Activated T-cell treated with anti-CD3 and anti-CD28 coated beads, Interleukin-2, amount 50 U/mL, for 4 hours (primary cell): ENCODE results near the gene KCNC4. TPM values are rescaled to one million over a fixed set of nuclear protein-coding genes. Genes with fewer than 3 reads are reported as not detected.

Experiments
- ATAC-seq, 2 donors: fragments of 200-7000 bp; cut with Tn5 transposase; one replicate each; pipeline ENCODE4 v1.10.0; 2021
- DNase-seq: peaks from one replicate; pipeline ENCODE4 v3.0.0-alpha.2; 2020
- H3K27me3 Mint-ChIP-seq: one replicate; pipeline ENCODE4 v1.8.0; 2021; ENCODE audit warnings: low read depth, mixed read lengths
- H3K36me3 Mint-ChIP-seq: one replicate; pipeline ENCODE4 v1.8.0; 2022; ENCODE audit warnings: mixed read lengths; ENCODE audit not compliant: insufficient read depth
- H3K4me1 Mint-ChIP-seq: one replicate; pipeline ENCODE4 v1.8.0; 2021; ENCODE audit warnings: low read depth, mixed read lengths
- H3K4me3 Mint-ChIP-seq: one replicate; pipeline ENCODE4 v1.8.0; 2021; ENCODE audit warnings: mild to moderate bottlenecking, moderate library complexity, mixed read lengths
- H3K9me3 Mint-ChIP-seq: one replicate; pipeline ENCODE4 v1.8.0; 2021; ENCODE audit warnings: mixed read lengths
- total RNA-seq, 3 donors: library from RNA; stranded (reverse); gene quantifications; one replicate each; pipeline ENCODE4 v1.2.1, GENCODE V29; 2021

KCNC4 gene
- total RNA-seq, 3 donors from 2014 or later = 6.4 to 8.1 (median 7.9) TPM

DNA sequence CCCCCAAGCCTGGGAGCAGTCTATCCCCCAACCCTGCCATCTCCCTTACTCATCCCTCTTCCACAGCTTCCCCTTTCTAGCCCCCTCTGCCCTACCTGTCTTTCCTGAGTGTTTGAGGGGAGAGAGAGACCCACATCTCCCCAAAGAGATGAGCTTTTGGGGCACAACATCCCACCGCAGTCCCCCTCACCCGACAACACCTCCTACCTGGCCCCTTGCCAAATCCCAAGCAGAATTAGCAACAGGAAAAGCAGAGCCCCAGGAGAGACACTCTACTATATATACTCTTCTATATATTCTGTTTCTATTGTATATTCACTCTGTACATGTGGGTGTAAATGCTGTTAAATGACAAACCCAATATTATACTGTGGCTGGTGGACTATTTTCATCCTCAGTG is 9.9 kb upstream of the KCNC4 start:
- Mint-ChIP-seq H3K36me3 (no peaks in the 10 kb centered on the region), H3K9me3 (no peaks in the 10 kb centered on the region), H3K27me3 (no peaks in the 10 kb centered on the region), H3K4me1 (peaks cover 9% of the 10 kb centered on the region), H3K4me3 (no peak overlapping the region)
- ATAC-seq (no peak), DNase-seq (no peak)

DNA sequence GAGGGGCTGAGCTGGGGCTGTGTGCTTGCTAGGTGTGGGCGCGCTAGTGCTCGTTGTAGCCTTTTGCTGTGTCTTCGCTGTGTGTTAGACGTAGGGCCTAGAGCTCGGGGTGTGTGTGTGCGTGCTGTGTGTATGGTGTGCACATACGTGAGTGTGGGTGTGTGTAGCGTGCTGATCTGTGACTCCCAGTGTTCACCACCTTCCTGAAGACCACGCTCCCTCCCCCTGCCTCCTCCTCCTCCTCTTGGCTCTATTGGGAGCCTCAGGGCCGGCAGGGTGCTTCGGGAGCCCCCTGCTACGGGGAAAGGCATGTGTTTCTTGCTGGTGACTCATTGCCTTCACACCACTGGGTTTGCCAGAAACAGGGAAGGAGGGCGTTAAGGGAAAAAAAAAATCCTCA is 9.4 kb upstream of the KCNC4 start:
- no peak for DNase-seq
- H3K9me3 Mint-ChIP-seq = no peaks in the 10 kb centered on the region
- H3K27me3 Mint-ChIP-seq = no peaks in the 10 kb centered on the region
- no peaks in the 10 kb centered on the region for H3K36me3 Mint-ChIP-seq
- peaks cover 9% of the 10 kb centered on the region for H3K4me1 Mint-ChIP-seq
- ATAC-seq = no peak
- no peak overlapping the region for H3K4me3 Mint-ChIP-seq

GRCh38 chr1:110201157-110201825 is 8.8 kb upstream of the KCNC4 start:
- no peaks in the 10 kb centered on the region for H3K36me3 Mint-ChIP-seq
- DNase-seq = no peak
- no peaks in the 10 kb centered on the region for H3K9me3 Mint-ChIP-seq
- H3K27me3 Mint-ChIP-seq = no peaks in the 10 kb centered on the region
- peaks cover 9% of the 10 kb centered on the region for H3K4me1 Mint-ChIP-seq
- H3K4me3 Mint-ChIP-seq = no peak overlapping the region
- no peak for ATAC-seq

- Mint-ChIP-seq H3K27me3 (no peaks in the 10 kb centered on the region), H3K36me3 (no peaks in the 10 kb centered on the region), H3K9me3 (no peaks in the 10 kb centered on the region), H3K4me1 (peaks cover 17% of the 10 kb centered on the region), H3K4me3 (no peak overlapping the region)
- peak; percentile 63 for DNase-seq
- peak; percentile 69 to 77 for ATAC-seq
Measured at GRCh38 chr1:110203021-110203661, 7.0 kb upstream of the KCNC4 start.

- Mint-ChIP-seq H3K36me3 (no peaks in the 10 kb centered on the region), H3K27me3 (no peaks in the 10 kb centered on the region), H3K9me3 (no peaks in the 10 kb centered on the region), H3K4me1 (peaks cover 31% of the 10 kb centered on the region), H3K4me3 (no peak overlapping the region)
- ATAC-seq (no peak), DNase-seq (no peak)
Measured at GRCh38 chr1:110205156-110205555, 5.0 kb upstream of the KCNC4 start.

GRCh38 chr1:110205591-110206155 is 4.4 kb upstream of the KCNC4 start:
- Mint-ChIP-seq H3K4me1 (peaks cover 31% of the 10 kb centered on the region), H3K4me3 (no peak overlapping the region), H3K36me3 (no peaks in the 10 kb centered on the region), H3K27me3 (no peaks in the 10 kb centered on the region), H3K9me3 (no peaks in the 10 kb centered on the region)
- no peak for ATAC-seq
- DNase-seq = no peak

DNA sequence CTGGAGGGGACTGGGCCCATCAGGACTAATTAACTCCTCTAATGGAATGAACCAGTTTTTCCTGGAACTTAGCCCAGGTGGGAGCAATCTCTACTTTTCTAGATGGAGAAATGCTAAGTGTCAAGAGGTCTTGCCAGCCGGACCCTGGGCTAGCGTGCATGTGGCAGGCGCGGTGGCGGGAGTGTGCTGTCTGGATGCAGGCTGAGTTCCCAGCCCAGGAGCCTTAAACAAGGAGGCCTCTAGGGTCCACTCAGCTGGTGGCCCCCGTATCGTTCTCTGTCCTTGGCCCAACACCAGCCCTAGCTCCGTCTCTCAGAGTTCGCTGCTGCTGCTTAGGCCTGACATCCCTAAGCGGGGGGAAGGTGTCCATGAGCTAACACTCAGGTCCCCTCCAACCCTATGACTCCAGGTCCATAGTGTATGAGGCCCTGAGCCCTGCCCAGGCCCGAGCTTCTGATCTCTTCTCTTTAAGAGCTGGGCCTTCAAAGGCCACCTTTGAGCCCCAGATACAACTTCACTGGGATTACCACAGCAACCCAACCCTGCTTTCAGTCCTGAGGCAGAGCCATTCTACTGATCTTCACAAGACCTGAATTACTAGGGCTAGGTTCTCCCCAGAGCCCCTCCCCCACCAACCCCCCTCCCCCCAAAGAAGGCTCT is 3.7 kb upstream of the KCNC4 start:
- no peaks in the 10 kb centered on the region for H3K27me3 Mint-ChIP-seq
- DNase-seq (no peak), ATAC-seq (no peak)
- no peaks in the 10 kb centered on the region for H3K9me3 Mint-ChIP-seq
- H3K36me3 Mint-ChIP-seq = no peaks in the 10 kb centered on the region
- H3K4me1 Mint-ChIP-seq = peaks cover 32% of the 10 kb centered on the region
- H3K4me3 Mint-ChIP-seq = no peak overlapping the region

DNA sequence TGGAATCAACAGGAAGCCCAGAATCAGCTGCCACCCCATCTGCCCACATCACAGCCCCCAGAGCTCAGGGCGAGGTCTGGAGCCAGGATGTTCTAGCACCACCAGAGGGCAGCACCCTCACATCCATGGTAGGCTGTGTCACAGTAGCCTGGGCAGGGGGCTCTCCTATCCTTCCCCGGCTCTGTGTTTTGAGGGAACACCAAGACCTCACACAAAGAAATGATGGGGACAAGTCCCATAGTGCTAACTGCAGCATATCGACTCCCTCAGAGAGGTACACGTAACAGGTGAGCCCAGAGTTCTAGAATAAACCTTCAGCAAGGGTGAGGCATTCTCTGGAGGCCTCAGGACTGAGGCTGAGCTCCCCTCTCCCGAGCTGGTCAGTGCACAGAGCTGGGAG is 2.3 kb upstream of the KCNC4 start:
- H3K4me3 Mint-ChIP-seq = no peak overlapping the region

GRCh38 chr1:110208916-110209645 is 1.0 kb upstream of the KCNC4 start:
- peak overlapping the region; percentile 81 for H3K4me3 Mint-ChIP-seq
- ATAC-seq = no peak
- no peaks in the 10 kb centered on the region for H3K36me3 Mint-ChIP-seq
- no peak for DNase-seq
- peaks cover 3% of the 10 kb centered on the region for H3K27me3 Mint-ChIP-seq
- H3K4me1 Mint-ChIP-seq = peaks cover 37% of the 10 kb centered on the region
- no peaks in the 10 kb centered on the region for H3K9me3 Mint-ChIP-seq

More for the DNA sequence above, 2.3 kb upstream of the KCNC4 start:
- peaks cover 39% of the 10 kb centered on the region for H3K4me1 Mint-ChIP-seq
- H3K9me3 Mint-ChIP-seq = no peaks in the 10 kb centered on the region
- peak; percentile 73 for DNase-seq
- peak; percentile 12 to 15 for ATAC-seq
- H3K27me3 Mint-ChIP-seq = peaks cover 3% of the 10 kb centered on the region
- no peaks in the 10 kb centered on the region for H3K36me3 Mint-ChIP-seq

DNA sequence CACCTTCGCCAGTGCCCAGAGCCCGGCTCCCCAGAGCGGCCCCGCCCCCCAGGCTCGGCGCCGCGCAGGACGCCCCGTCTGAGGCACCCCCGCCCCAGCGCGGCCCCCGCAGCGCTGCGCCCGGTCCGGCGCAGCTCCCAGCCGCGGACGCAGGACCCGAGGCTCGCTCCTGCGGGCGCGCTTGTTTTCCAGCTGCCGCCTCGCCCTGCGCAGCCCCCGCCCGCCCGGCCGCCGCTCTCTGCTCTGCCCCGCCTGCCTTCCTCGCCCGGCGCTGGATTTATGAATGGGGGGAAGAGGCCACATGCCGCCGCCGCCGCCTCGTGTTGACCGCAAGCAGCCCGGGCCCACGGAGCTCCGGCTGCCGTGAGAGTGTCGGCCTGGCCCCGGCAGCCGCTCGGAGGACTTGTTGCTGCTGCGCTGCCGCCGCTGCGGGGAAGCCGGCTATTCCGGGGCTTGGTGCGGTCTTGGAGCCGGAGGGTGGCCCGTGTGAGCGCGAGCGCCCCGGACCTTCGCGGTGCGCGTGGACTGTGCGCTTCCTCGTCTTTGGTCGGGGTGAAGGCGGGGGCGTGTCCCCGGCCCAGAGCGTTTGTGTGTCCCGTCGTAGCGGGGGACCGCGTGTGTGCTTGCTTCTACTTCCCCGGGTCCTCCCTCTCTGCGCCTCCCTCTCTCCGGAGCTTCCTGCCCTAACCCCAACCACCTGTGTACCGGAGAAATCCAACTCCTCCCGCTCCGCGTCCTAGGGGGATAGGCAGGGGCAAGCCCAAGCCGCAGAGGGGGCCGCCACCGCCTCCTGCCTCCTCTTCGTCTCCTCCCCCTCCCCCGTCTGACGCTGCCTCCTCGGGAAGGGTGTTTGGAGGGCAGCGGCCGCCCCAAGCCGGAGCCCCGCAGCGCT is 736 bp downstream of the KCNC4 start:
- H3K4me3 Mint-ChIP-seq = peak overlapping the region; percentile 85
- DNase-seq (peak; percentile 43), ATAC-seq (peak; percentile 21 to 25)
- no peaks in the 10 kb centered on the region for H3K9me3 Mint-ChIP-seq
- H3K4me1 Mint-ChIP-seq = peaks cover 42% of the 10 kb centered on the region
- peaks cover 3% of the 10 kb centered on the region for H3K27me3 Mint-ChIP-seq
- no peaks in the 10 kb centered on the region for H3K36me3 Mint-ChIP-seq

DNA sequence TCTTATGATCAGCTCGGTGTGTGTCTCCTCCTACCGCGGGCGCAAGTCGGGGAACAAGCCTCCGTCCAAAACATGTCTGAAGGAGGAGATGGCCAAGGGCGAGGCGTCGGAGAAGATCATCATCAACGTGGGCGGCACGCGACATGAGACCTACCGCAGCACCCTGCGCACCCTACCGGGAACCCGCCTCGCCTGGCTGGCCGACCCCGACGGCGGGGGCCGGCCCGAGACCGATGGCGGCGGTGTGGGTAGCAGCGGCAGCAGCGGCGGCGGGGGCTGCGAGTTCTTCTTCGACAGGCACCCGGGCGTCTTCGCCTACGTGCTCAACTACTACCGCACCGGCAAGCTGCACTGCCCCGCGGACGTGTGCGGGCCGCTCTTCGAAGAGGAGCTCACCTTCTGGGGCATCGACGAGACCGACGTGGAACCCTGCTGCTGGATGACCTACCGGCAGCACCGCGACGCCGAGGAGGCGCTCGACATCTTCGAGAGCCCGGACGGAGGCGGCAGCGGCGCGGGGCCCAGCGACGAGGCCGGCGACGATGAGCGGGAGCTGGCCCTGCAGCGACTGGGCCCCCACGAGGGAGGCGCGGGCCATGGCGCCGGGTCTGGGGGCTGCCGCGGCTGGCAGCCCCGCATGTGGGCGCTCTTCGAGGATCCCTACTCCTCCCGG is 1.5 kb downstream of the KCNC4 start:
- Mint-ChIP-seq H3K27me3 (peaks cover 3% of the 10 kb centered on the region), H3K9me3 (no peaks in the 10 kb centered on the region), H3K4me1 (peaks cover 43% of the 10 kb centered on the region), H3K36me3 (no peaks in the 10 kb centered on the region), H3K4me3 (peak overlapping the region; percentile 85)
- DNase-seq (peak; percentile 30), ATAC-seq (peak in 1 of 2 donors; percentile 1)

GRCh38 chr1:110212169-110213142 is 2.3 kb downstream of the KCNC4 start:
- Mint-ChIP-seq H3K27me3 (peaks cover 3% of the 10 kb centered on the region), H3K9me3 (no peaks in the 10 kb centered on the region), H3K4me1 (peaks cover 45% of the 10 kb centered on the region), H3K4me3 (peak overlapping the region; percentile 72), H3K36me3 (no peaks in the 10 kb centered on the region)
- no peak for ATAC-seq
- DNase-seq = no peak
